ENCODE measurements around the gene SOX3. TPM values are rescaled to one million over a fixed set of nuclear protein-coding genes. Genes with fewer than 3 reads are reported as not detected.

SOX3 gene
- total and polyA plus RNA-seq, 2 donors (not counting 3 experiments of a cell fraction or from before 2014, with no cell fraction given) = not detected

- H3K27me3 ChIP-seq (ENCODE audit: control insufficient read depth in 2 of 2, insufficient read depth in 2 of 2, low read length in 2 of 2) = peaks cover 42 to 58% of the 10 kb centered on the region in 2 experiments
- BruUV-seq (replicated peaks) = no TSS peak
- no peak overlapping the region for H3K9ac ChIP-seq (replicated peaks; ENCODE audit: extremely low read depth, insufficient read depth, low read length)
- no peak overlapping the region for H2AFZ ChIP-seq (ENCODE audit: low read depth, low read length)
- no peak overlapping the region for H3K4me3 ChIP-seq (replicated peaks in 1 of 3; ENCODE audit: insufficient read depth in 1 of 3, low read depth in 1 of 3, low read length in 3 of 3)
- H4K20me1 ChIP-seq (replicated peaks; ENCODE audit: control insufficient read depth, extremely low read depth, insufficient read depth, low read length) = no peaks in the 10 kb centered on the region
- dilution Hi-C loops (cut with MboI; ENCODE audit: extremely low pct_ligation_motif_present, low sequenced_read_pairs) = no loop called here
- TF ChIP-seq EZH2 (IDR thresholded peaks at IDR 0.05; ENCODE audit: borderline replicate concordance, low read depth, low read length, severe bottlenecking) = peak; percentile 61
- no peak for TF ChIP-seq MYC (IDR thresholded peaks at IDR 0.05; ENCODE audit: low read depth, low read length)
- peak; percentile 48 for FAIRE-seq
- no peak overlapping the region for H3K4me2 ChIP-seq (ENCODE audit: insufficient read depth, low read length)
- H3K27ac ChIP-seq (ENCODE audit: insufficient read depth, low read depth, low read length) = no peak overlapping the region
- no peaks in the 10 kb centered on the region for H3K4me1 ChIP-seq (ENCODE audit: control insufficient read depth, extremely low read depth, insufficient read depth, low read length)
- H3K9me1 ChIP-seq (replicated peaks; ENCODE audit: control insufficient read depth, extremely low read depth, insufficient read depth, low read length) = no peaks in the 10 kb centered on the region
- intact Hi-C loops (cut with micrococcal nuclease) = loop anchor here (10.0 kb wide), 1 partner anchor 448 kb away; no protein-coding TSS in a partner anchor
- DNase-seq (ENCODE audit: low read depth, low spot score) = no peak
- no peaks in the 10 kb centered on the region for H3K79me2 ChIP-seq (ENCODE audit: control insufficient read depth, insufficient read depth, low read length)
- no peaks in the 10 kb centered on the region for H3K9me3 ChIP-seq (replicated peaks; ENCODE audit: control insufficient read depth, insufficient read depth, low read length)
- ChIA-PET POLR2A (no interaction called here), CTCF (no interaction called here)
- H3K36me3 ChIP-seq (ENCODE audit: control insufficient read depth in 2 of 2, extremely low read depth in 1 of 2, insufficient read depth in 2 of 2, low read length in 2 of 2) = no peaks in the 10 kb centered on the region
Observed at GRCh38 chrX:140502491-140503237, 2.2 kb downstream of the SOX3 start.

- Histone ChIP-seq H3K79me2 (ENCODE audit: control insufficient read depth, insufficient read depth, low read length) (no peaks in the 10 kb centered on the region), H3K9ac (replicated peaks; ENCODE audit: extremely low read depth, insufficient read depth, low read length) (no peak overlapping the region), H3K27ac (ENCODE audit: insufficient read depth, low read depth, low read length) (no peak overlapping the region), H3K4me3 (replicated peaks in 1 of 3; ENCODE audit: insufficient read depth in 1 of 3, low read depth in 1 of 3, low read length in 3 of 3) (no peak overlapping the region), H4K20me1 (replicated peaks; ENCODE audit: control insufficient read depth, extremely low read depth, insufficient read depth, low read length) (no peaks in the 10 kb centered on the region), H3K9me1 (replicated peaks; ENCODE audit: control insufficient read depth, extremely low read depth, insufficient read depth, low read length) (no peaks in the 10 kb centered on the region), H3K4me2 (ENCODE audit: insufficient read depth, low read length) (no peak overlapping the region), H3K36me3 (ENCODE audit: control insufficient read depth in 2 of 2, extremely low read depth in 1 of 2, insufficient read depth in 2 of 2, low read length in 2 of 2) (no peaks in the 10 kb centered on the region), H3K27me3 (ENCODE audit: control insufficient read depth in 2 of 2, insufficient read depth in 2 of 2, low read length in 2 of 2) (peaks cover 38 to 51% of the 10 kb centered on the region in 2 experiments), H3K4me1 (ENCODE audit: control insufficient read depth, extremely low read depth, insufficient read depth, low read length) (no peaks in the 10 kb centered on the region), H3K9me3 (replicated peaks; ENCODE audit: control insufficient read depth, insufficient read depth, low read length) (no peaks in the 10 kb centered on the region), H2AFZ (ENCODE audit: low read depth, low read length) (no peak overlapping the region)
- intact Hi-C loops (cut with micrococcal nuclease) (loop anchor here (10.0 kb wide), 1 partner anchor 447 kb away; no protein-coding TSS in a partner anchor), dilution Hi-C loops (cut with MboI; ENCODE audit: extremely low pct_ligation_motif_present, low sequenced_read_pairs) (no loop called here)
- BruUV-seq (replicated peaks) = no TSS peak
- CTCF ChIA-PET = no interaction called here
- FAIRE-seq (no peak), DNase-seq (ENCODE audit: low read depth, low spot score) (no peak)
- POLR2A ChIA-PET = no interaction called here
- TF ChIP-seq MYC (IDR thresholded peaks at IDR 0.05; ENCODE audit: low read depth, low read length) = no peak
Observed at GRCh38 chrX:140501940-140502468, 2.9 kb downstream of the SOX3 start.
